Pulmonary artery endothelial cell (primary cell): ENCODE results near the gene ANGPTL4. TPM values are rescaled to one million over a fixed set of nuclear protein-coding genes. Genes with fewer than 3 reads are reported as not detected.
A peak's percentile ranks its signal among the peaks of the same experiment; 100 is the strongest.
"Not testable (repeated sequence)": the region's sequence is repeated elsewhere in the genome, so short reads cannot be mapped to it uniquely, and the experiment has no call there.

ENCODE experiments used
- DNase-seq: peaks from one replicate; pipeline ENCODE4 v3.0.0-alpha.2; 2011; ENCODE audit warnings: low read depth, low spot score
- total RNA-seq: library from RNA; depleted of rRNA; stranded (reverse); fragments of >200 nt; gene quantifications from 2 replicates; pipeline ENCODE4 v1.2.3, GENCODE V29; 2014

Gene ANGPTL4
- total RNA-seq, 1 donor from 2014 or later, result 13.2 TPM

GRCh38 chr19:8360196-8360595 is 3.8 kb upstream of the ANGPTL4 start:
- no peak for DNase-seq

- DNase-seq, result peak; percentile 98
These were observed 1.8 kb upstream of the ANGPTL4 start for GRCh38 chr19:8361921-8362793.

GRCh38 chr19:8366121-8366581 is 2.2 kb downstream of the ANGPTL4 start:
- DNase-seq, result no peak

- no peak for DNase-seq
These were observed 3.0 kb downstream of the ANGPTL4 start for GRCh38 chr19:8366961-8367326.

- DNase-seq, result peak; percentile 94
These were observed 3.5 kb downstream of the ANGPTL4 start for GRCh38 chr19:8367327-8368001.

GRCh38 chr19:8370176-8371010 is 6.4 kb downstream of the ANGPTL4 start:
- DNase-seq, result no peak

GRCh38 chr19:8371011-8371804 is 7.3 kb downstream of the ANGPTL4 start:
- no peak for DNase-seq

- DNase-seq, result no peak
These were observed 10.2 kb downstream of the ANGPTL4 start for GRCh38 chr19:8373867-8374813.

- not testable (repeated sequence) for DNase-seq
These were observed 11.8 kb downstream of the ANGPTL4 start for GRCh38 chr19:8375766-8376165.

- not testable (repeated sequence) for DNase-seq
These were observed 12.5 kb downstream of the ANGPTL4 start for GRCh38 chr19:8376373-8376974.

GRCh38 chr19:8377598-8377997 is 13.6 kb downstream of the ANGPTL4 start:
- no peak for DNase-seq

GRCh38 chr19:8379156-8379891 is 15.4 kb downstream of the ANGPTL4 start:
- not testable (repeated sequence) for DNase-seq

- DNase-seq, result not testable (repeated sequence)
These were observed 20.6 kb downstream of the ANGPTL4 start for GRCh38 chr19:8384569-8384968.

- DNase-seq, result not testable (repeated sequence)
These were observed 21.1 kb downstream of the ANGPTL4 start for GRCh38 chr19:8385103-8385502.

- DNase-seq, result not testable (repeated sequence)
These were observed 21.6 kb downstream of the ANGPTL4 start for GRCh38 chr19:8385566-8385965.

GRCh38 chr19:8386419-8386818 is 22.5 kb downstream of the ANGPTL4 start:
- DNase-seq, result not testable (repeated sequence)

- no peak for DNase-seq
These were observed 23.0 kb downstream of the ANGPTL4 start for GRCh38 chr19:8386990-8387389.
